Measurements from ENCODE around the gene TIAM1. TPM values are rescaled to one million over a fixed set of nuclear protein-coding genes. Genes with fewer than 3 reads are reported as not detected.

The TIAM1 gene, protein sequence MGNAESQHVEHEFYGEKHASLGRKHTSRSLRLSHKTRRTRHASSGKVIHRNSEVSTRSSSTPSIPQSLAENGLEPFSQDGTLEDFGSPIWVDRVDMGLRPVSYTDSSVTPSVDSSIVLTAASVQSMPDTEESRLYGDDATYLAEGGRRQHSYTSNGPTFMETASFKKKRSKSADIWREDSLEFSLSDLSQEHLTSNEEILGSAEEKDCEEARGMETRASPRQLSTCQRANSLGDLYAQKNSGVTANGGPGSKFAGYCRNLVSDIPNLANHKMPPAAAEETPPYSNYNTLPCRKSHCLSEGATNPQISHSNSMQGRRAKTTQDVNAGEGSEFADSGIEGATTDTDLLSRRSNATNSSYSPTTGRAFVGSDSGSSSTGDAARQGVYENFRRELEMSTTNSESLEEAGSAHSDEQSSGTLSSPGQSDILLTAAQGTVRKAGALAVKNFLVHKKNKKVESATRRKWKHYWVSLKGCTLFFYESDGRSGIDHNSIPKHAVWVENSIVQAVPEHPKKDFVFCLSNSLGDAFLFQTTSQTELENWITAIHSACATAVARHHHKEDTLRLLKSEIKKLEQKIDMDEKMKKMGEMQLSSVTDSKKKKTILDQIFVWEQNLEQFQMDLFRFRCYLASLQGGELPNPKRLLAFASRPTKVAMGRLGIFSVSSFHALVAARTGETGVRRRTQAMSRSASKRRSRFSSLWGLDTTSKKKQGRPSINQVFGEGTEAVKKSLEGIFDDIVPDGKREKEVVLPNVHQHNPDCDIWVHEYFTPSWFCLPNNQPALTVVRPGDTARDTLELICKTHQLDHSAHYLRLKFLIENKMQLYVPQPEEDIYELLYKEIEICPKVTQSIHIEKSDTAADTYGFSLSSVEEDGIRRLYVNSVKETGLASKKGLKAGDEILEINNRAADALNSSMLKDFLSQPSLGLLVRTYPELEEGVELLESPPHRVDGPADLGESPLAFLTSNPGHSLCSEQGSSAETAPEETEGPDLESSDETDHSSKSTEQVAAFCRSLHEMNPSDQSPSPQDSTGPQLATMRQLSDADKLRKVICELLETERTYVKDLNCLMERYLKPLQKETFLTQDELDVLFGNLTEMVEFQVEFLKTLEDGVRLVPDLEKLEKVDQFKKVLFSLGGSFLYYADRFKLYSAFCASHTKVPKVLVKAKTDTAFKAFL (N-terminal part only)
- 10 to 100 TPM in 2 of 4 donors, 1 to 10 TPM in 2; 6.5 to 36.4 (median 13.0) TPM for total RNA-seq

DNA sequence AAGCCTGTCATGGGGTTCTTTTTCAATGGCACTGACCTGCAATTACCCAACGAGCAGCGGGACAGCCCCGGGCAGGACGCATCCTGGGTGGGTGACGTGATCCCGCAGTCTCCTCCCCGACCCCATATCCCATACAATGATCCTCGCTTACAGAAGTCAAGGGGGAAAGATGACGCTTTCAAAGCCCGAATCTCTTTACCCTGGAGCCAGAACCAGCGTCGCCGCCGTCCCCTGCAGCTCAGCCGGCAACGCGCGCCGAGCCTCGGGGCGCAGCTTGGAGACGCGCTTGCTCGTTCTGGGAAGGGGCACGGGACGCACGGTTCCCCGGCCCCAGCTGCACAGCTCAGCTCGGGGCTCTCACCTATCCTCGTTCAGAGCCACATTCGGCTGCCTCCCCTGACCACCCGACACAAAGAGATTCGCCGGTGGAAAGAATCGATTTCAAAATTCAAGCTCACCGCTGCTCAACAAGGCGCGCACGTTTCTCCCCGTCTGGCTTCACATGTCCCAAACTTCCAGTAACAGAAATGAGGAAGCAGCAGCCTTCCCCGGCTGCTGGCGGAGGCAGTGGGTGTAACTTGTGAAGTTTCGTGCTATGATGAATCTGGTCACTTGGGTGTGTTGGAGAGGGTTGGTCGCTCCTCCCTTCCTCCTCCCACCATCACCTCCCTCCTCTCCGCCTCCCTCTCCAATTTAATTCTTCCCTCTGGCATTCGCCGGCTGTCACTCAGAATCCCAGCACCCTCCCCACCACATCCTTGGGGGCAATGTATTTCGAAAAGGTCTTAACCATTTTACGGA, at the start of gene TIAM1:
TSS of gene TIAM1 (minus strand) at position 582 of the 801 bp plus-strand sequence. CDS start 77,289 bp downstream, outside the sequence.
- TF ChIP-seq, protein P1, sequence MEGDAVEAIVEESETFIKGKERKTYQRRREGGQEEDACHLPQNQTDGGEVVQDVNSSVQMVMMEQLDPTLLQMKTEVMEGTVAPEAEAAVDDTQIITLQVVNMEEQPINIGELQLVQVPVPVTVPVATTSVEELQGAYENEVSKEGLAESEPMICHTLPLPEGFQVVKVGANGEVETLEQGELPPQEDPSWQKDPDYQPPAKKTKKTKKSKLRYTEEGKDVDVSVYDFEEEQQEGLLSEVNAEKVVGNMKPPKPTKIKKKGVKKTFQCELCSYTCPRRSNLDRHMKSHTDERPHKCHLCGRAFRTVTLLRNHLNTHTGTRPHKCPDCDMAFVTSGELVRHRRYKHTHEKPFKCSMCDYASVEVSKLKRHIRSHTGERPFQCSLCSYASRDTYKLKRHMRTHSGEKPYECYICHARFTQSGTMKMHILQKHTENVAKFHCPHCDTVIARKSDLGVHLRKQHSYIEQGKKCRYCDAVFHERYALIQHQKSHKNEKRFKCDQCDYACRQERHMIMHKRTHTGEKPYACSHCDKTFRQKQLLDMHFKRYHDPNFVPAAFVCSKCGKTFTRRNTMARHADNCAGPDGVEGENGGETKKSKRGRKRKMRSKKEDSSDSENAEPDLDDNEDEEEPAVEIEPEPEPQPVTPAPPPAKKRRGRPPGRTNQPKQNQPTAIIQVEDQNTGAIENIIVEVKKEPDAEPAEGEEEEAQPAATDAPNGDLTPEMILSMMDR (IDR thresholded peaks at IDR 0.05): no peak
- DNase-seq (ENCODE audit: low spot score): peak; percentile 38
- ATAC-seq (ENCODE audit: low FRiP score): peak; percentile 69

DNA sequence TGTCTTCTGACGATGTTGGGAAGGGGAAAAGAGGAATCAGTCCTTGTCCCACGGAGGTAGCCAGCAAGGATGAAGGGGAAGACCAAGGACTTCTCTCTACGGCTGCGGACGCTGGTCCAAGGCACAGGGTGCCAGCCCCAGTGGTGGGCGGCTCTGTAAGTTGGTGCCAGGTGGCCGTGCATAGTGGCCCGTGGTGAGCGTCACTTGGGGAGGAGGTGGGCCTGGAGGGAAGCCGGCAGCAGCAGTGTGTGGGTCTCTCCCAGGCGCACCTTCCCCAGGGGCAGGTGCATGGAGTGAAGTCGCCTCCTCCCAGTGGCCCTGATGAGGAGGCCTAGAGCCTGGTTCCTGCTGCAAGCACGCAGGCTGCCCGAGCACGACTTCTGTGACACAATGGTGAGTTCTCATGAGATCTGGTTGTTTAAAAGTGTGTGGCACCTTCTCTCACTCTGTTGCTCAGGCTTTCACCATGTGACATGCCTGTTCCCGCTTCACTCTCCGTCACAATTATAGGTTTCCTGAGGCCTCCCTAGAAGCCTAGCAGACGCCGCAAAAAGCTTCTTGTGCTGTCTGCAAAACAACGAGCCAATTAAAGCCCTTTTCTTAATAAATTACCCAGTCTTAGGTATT, 43.6 kb upstream of the TIAM1 start:
- ATAC-seq (ENCODE audit: low FRiP score) (no peak), DNase-seq (ENCODE audit: low spot score) (no peak)
- TF ChIP-seq, protein P1 (IDR thresholded peaks at IDR 0.05): no peak

- DNase-seq (ENCODE audit: low spot score): no peak
- ATAC-seq (ENCODE audit: low FRiP score): no peak
- TF ChIP-seq, protein P1 (IDR thresholded peaks at IDR 0.05): no peak
These were observed 41.9 kb upstream of the TIAM1 start for GRCh38 chr21:31386006-31386405.

- TF ChIP-seq, protein P1 (IDR thresholded peaks at IDR 0.05): no peak
- DNase-seq (ENCODE audit: low spot score): no peak
- ATAC-seq (ENCODE audit: low FRiP score): no peak
These were observed 39.7 kb upstream of the TIAM1 start for GRCh38 chr21:31383770-31384169.

GRCh38 chr21:31382060-31382459, 38.0 kb upstream of the TIAM1 start:
- DNase-seq (ENCODE audit: low spot score): no peak
- no peak for ATAC-seq (ENCODE audit: low FRiP score)
- TF ChIP-seq, protein P1 (IDR thresholded peaks at IDR 0.05): no peak

- TF ChIP-seq, protein P1 (IDR thresholded peaks at IDR 0.05): no peak
- no peak for DNase-seq (ENCODE audit: low spot score)
- ATAC-seq (ENCODE audit: low FRiP score): no peak
These were observed 32.2 kb upstream of the TIAM1 start for GRCh38 chr21:31376301-31376700.
